ENCODE results near the gene KIAA0586. TPM values are rescaled to one million over a fixed set of nuclear protein-coding genes. Genes with fewer than 3 reads are reported as not detected.

The KIAA0586 gene
- total RNA-seq, 1 experiment from 2014 or later: 13.5 TPM

DNA sequence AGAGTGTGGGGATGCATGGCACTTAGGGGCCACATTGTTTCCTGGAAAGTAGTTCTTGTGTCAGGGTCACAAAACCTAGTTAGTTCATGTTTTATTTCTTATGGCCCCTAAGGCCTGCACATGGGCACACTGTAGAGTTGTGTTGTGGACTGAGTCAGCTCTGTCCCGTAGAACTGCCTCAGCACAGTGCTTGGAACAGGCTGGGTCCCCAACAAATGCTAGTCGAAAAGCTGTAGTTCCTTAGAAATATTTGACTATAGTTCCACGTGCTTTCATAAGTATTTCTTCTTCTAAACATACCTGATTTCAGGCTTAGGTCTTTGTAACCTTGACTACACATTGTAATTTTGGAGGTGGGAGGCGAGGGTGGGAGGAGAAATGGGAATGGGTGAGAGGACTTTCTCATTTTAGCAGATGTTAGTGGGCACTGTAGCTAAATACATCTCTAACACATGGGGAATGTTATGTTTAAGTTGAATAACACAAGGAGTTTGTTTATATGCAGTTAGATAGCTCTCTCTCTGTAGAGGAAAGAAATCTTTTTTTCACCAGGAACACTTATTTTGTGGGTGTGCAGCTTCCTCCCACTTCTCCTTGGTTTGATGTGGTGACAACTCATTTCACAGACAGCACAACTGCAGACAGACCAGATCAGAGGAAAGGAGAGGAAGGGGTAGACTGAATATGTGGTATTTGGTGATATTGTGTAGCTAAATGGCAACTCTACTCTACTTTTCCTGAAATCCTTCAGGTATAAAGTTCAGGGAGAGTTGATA is 170.7 kb downstream of the KIAA0586 start:
- Mint-ChIP-seq H3K27ac (ENCODE audit: unreplicated experiment) (no peak overlapping the region), H3K27me3 (ENCODE audit: insufficient read depth, unreplicated experiment) (no peaks in the 10 kb centered on the region), H3K36me3 (ENCODE audit: insufficient read depth, unreplicated experiment) (no peaks in the 10 kb centered on the region), H3K4me1 (ENCODE audit: low read depth, unreplicated experiment) (no peaks in the 10 kb centered on the region), H3K9me3 (ENCODE audit: unreplicated experiment) (no peaks in the 10 kb centered on the region), H3K4me3 (ENCODE audit: unreplicated experiment) (no peak overlapping the region)
- H3K9me3 ChIP-seq: no peaks in the 10 kb centered on the region
- H3K36me3 ChIP-seq (ENCODE audit: control insufficient read depth, insufficient read depth, low read length): no peaks in the 10 kb centered on the region
- H3K4me3 ChIP-seq (ENCODE audit: low read depth, low read length): no peak overlapping the region
- BruUV-seq (replicated peaks): no TSS peak
- no peaks in the 10 kb centered on the region for H3K27me3 ChIP-seq (replicated peaks; ENCODE audit: control insufficient read depth, insufficient read depth, low read length)
- H3K4me1 ChIP-seq: no peaks in the 10 kb centered on the region
- ChIA-PET CTCF (no interaction called here), POLR2A (no interaction called here)
- TF ChIP-seq, protein P1, sequence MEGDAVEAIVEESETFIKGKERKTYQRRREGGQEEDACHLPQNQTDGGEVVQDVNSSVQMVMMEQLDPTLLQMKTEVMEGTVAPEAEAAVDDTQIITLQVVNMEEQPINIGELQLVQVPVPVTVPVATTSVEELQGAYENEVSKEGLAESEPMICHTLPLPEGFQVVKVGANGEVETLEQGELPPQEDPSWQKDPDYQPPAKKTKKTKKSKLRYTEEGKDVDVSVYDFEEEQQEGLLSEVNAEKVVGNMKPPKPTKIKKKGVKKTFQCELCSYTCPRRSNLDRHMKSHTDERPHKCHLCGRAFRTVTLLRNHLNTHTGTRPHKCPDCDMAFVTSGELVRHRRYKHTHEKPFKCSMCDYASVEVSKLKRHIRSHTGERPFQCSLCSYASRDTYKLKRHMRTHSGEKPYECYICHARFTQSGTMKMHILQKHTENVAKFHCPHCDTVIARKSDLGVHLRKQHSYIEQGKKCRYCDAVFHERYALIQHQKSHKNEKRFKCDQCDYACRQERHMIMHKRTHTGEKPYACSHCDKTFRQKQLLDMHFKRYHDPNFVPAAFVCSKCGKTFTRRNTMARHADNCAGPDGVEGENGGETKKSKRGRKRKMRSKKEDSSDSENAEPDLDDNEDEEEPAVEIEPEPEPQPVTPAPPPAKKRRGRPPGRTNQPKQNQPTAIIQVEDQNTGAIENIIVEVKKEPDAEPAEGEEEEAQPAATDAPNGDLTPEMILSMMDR (IDR thresholded peaks at IDR 0.05; ENCODE audit: insufficient read depth in 1 of 2, low read depth in 1 of 2, low read length in 1 of 2, severe bottlenecking in 1 of 2, unreplicated experiment in 1 of 2): no peak
- DNase-seq: no peak
- intact Hi-C loops (cut with micrococcal nuclease; ENCODE audit: unreplicated experiment): no loop called here

GRCh38 chr14:58598804-58599525 is 171.4 kb downstream of the KIAA0586 start:
- ChIA-PET POLR2A (no interaction called here), CTCF (no interaction called here)
- Mint-ChIP-seq H3K27ac (ENCODE audit: unreplicated experiment) (no peak overlapping the region), H3K27me3 (ENCODE audit: insufficient read depth, unreplicated experiment) (no peaks in the 10 kb centered on the region), H3K4me3 (ENCODE audit: unreplicated experiment) (no peak overlapping the region), H3K4me1 (ENCODE audit: low read depth, unreplicated experiment) (no peaks in the 10 kb centered on the region), H3K9me3 (ENCODE audit: unreplicated experiment) (no peaks in the 10 kb centered on the region), H3K36me3 (ENCODE audit: insufficient read depth, unreplicated experiment) (no peaks in the 10 kb centered on the region)
- TF ChIP-seq, protein P1 (IDR thresholded peaks at IDR 0.05; ENCODE audit: insufficient read depth in 1 of 2, low read depth in 1 of 2, low read length in 1 of 2, severe bottlenecking in 1 of 2, unreplicated experiment in 1 of 2): no peak
- no peaks in the 10 kb centered on the region for H3K4me1 ChIP-seq
- H3K4me3 ChIP-seq (ENCODE audit: low read depth, low read length): no peak overlapping the region
- DNase-seq: no peak
- no TSS peak for BruUV-seq (replicated peaks)
- intact Hi-C loops (cut with micrococcal nuclease; ENCODE audit: unreplicated experiment): no loop called here
- no peaks in the 10 kb centered on the region for H3K27me3 ChIP-seq (replicated peaks; ENCODE audit: control insufficient read depth, insufficient read depth, low read length)
- no peaks in the 10 kb centered on the region for H3K36me3 ChIP-seq (ENCODE audit: control insufficient read depth, insufficient read depth, low read length)
- no peaks in the 10 kb centered on the region for H3K9me3 ChIP-seq

GRCh38 chr14:58599707-58600106 is 172.2 kb downstream of the KIAA0586 start:
- Mint-ChIP-seq H3K27ac (ENCODE audit: unreplicated experiment) (no peak overlapping the region), H3K4me1 (ENCODE audit: low read depth, unreplicated experiment) (no peaks in the 10 kb centered on the region), H3K4me3 (ENCODE audit: unreplicated experiment) (no peak overlapping the region), H3K36me3 (ENCODE audit: insufficient read depth, unreplicated experiment) (no peaks in the 10 kb centered on the region), H3K9me3 (ENCODE audit: unreplicated experiment) (no peaks in the 10 kb centered on the region), H3K27me3 (ENCODE audit: insufficient read depth, unreplicated experiment) (no peaks in the 10 kb centered on the region)
- no peaks in the 10 kb centered on the region for H3K9me3 ChIP-seq
- no peak for DNase-seq
- no peaks in the 10 kb centered on the region for H3K27me3 ChIP-seq (replicated peaks; ENCODE audit: control insufficient read depth, insufficient read depth, low read length)
- intact Hi-C loops (cut with micrococcal nuclease; ENCODE audit: unreplicated experiment): no loop called here
- H3K4me1 ChIP-seq: no peaks in the 10 kb centered on the region
- ChIA-PET CTCF (no interaction called here), POLR2A (no interaction called here)
- H3K36me3 ChIP-seq (ENCODE audit: control insufficient read depth, insufficient read depth, low read length): no peaks in the 10 kb centered on the region
- no TSS peak for BruUV-seq (replicated peaks)
- H3K4me3 ChIP-seq (ENCODE audit: low read depth, low read length): no peak overlapping the region
- TF ChIP-seq, protein P1 (IDR thresholded peaks at IDR 0.05; ENCODE audit: insufficient read depth in 1 of 2, low read depth in 1 of 2, low read length in 1 of 2, severe bottlenecking in 1 of 2, unreplicated experiment in 1 of 2): no peak

Other genes with a start within 250 kb of the KIAA0586 start
- 49.0 and 50.1 TPM in 2 replicates for gene ACTR10, start 227.6 kb upstream of the KIAA0586 start, total RNA-seq (2022)
- gene PSMA3, start 182.9 kb upstream of the KIAA0586 start, total RNA-seq (2022): 334 and 352 TPM in 2 replicates
- gene ARID4A, start 129.2 kb upstream of the KIAA0586 start, total RNA-seq (2022): 30.7 and 31.5 TPM in 2 replicates
- 1.2 and 1.7 TPM in 2 replicates for gene TOMM20L, start 31.8 kb upstream of the KIAA0586 start, total RNA-seq (2022)
- 68.5 and 69.2 TPM in 2 replicates for gene TIMM9, start 188 bp upstream of the KIAA0586 start, total RNA-seq (2022)
- gene DACT1, start 210.2 kb downstream of the KIAA0586 start, total RNA-seq (2022): 0.23 and 0.74 TPM in 2 replicates